Immature natural killer cell (primary cell): ENCODE measurements around the gene RBP5. TPM values are rescaled to one million over a fixed set of nuclear protein-coding genes. Genes with fewer than 3 reads are reported as not detected.

Source experiments
- DNase-seq, 3 donors: peaks; one replicate each; pipeline ENCODE4 v3.0.0; 2022; ENCODE audit warnings: mixed read lengths in 1 of 3
- H3K27ac Mint-ChIP-seq, 6 donors: one replicate each; pipeline ENCODE4 v1.8.0; 2020; ENCODE audit warnings: mixed read lengths in 6 of 6, mild to moderate bottlenecking in 5 of 6, inconsistent platforms in 4 of 6, moderate library complexity in 3 of 6
- H3K27me3 Mint-ChIP-seq, 3 donors: one replicate each; pipeline ENCODE4 v1.8.0; 2020 to 2021; ENCODE audit warnings: low read depth in 3 of 3, mild to moderate bottlenecking in 3 of 3, mixed read lengths in 3 of 3, moderate library complexity in 3 of 3, inconsistent platforms in 1 of 3
- H3K36me3 Mint-ChIP-seq, 3 donors: one replicate each; pipeline ENCODE4 v1.8.0; 2020; ENCODE audit warnings: mixed read lengths in 3 of 3, inconsistent platforms in 2 of 3, mild to moderate bottlenecking in 2 of 3
- H3K4me1 Mint-ChIP-seq, 2 donors: one replicate each; pipeline ENCODE4 v1.8.0; 2020; ENCODE audit warnings: inconsistent platforms in 2 of 2, mild to moderate bottlenecking in 2 of 2, mixed read lengths in 2 of 2, moderate library complexity in 1 of 2
- H3K4me3 Mint-ChIP-seq, 5 donors: one replicate each; pipeline ENCODE4 v1.8.0; 2020; ENCODE audit warnings: mild to moderate bottlenecking in 5 of 5, mixed read lengths in 5 of 5, inconsistent platforms in 3 of 5, moderate library complexity in 3 of 5
- H3K9me3 Mint-ChIP-seq, 6 donors: one replicate each; pipeline ENCODE4 v1.8.0; 2020; ENCODE audit warnings: mild to moderate bottlenecking in 6 of 6, mixed read lengths in 6 of 6, inconsistent platforms in 4 of 6, moderate library complexity in 3 of 6
- polyA plus RNA-seq, 3 donors: library from polyadenylated mRNA; unstranded; fragments of 300-500 nt; fragmentation: Illumina TruSeq; gene quantifications; one replicate each; pipeline ENCODE4 v1.2.3, GENCODE V29; 2021

The RBP5 gene
- polyA plus RNA-seq, 3 donors from 2014 or later, result not detected

- no peak for DNase-seq
- peaks cover 7 to 17% of the 10 kb centered on the region in 2 donors for H3K4me1 Mint-ChIP-seq
- no peak overlapping the region for H3K4me3 Mint-ChIP-seq
- H3K9me3 Mint-ChIP-seq, result no peaks in the 10 kb centered on the region
- no peaks in the 10 kb centered on the region for H3K27me3 Mint-ChIP-seq
- H3K36me3 Mint-ChIP-seq, result peaks cover 6 to 20% (median 11%) of the 10 kb centered on the region in 3 donors
- H3K27ac Mint-ChIP-seq, result no peak overlapping the region
These were observed 28.4 kb downstream of the RBP5 start for GRCh38 chr12:7100239-7100638.

- DNase-seq, result no peak
- Mint-ChIP-seq H3K27ac (peak overlapping the region in 1 of 6 donors; percentile 8), H3K4me1 (peaks cover 7 to 17% of the 10 kb centered on the region in 2 donors), H3K36me3 (peaks cover 6 to 20% (median 11%) of the 10 kb centered on the region in 3 donors), H3K27me3 (no peaks in the 10 kb centered on the region), H3K9me3 (no peaks in the 10 kb centered on the region), H3K4me3 (no peak overlapping the region)
These were observed 29.2 kb downstream of the RBP5 start for GRCh38 chr12:7099290-7099996.

GRCh38 chr12:7096979-7097378 is 31.7 kb downstream of the RBP5 start:
- Mint-ChIP-seq H3K4me3 (no peak overlapping the region), H3K36me3 (peaks cover 3 to 7% (median 6%) of the 10 kb centered on the region in 3 donors), H3K27ac (no peak overlapping the region), H3K27me3 (no peaks in the 10 kb centered on the region), H3K4me1 (peaks cover 7 to 8% of the 10 kb centered on the region in 2 donors), H3K9me3 (no peaks in the 10 kb centered on the region)
- DNase-seq, result no peak

GRCh38 chr12:7096006-7096932 is 32.4 kb downstream of the RBP5 start:
- H3K9me3 Mint-ChIP-seq, result no peaks in the 10 kb centered on the region
- peaks cover 8 to 9% of the 10 kb centered on the region in 2 donors for H3K4me1 Mint-ChIP-seq
- peaks cover 3 to 6% (median 6%) of the 10 kb centered on the region in 3 donors for H3K36me3 Mint-ChIP-seq
- no peak overlapping the region for H3K27ac Mint-ChIP-seq
- no peak for DNase-seq
- H3K4me3 Mint-ChIP-seq, result no peak overlapping the region
- no peaks in the 10 kb centered on the region for H3K27me3 Mint-ChIP-seq

GRCh38 chr12:7093892-7094291 is 34.8 kb downstream of the RBP5 start:
- peaks cover 0 to 2% (median 0%) of the 10 kb centered on the region in 3 donors for H3K27me3 Mint-ChIP-seq
- peaks cover 8 to 10% of the 10 kb centered on the region in 2 donors for H3K4me1 Mint-ChIP-seq
- no peak overlapping the region for H3K4me3 Mint-ChIP-seq
- no peak for DNase-seq
- peaks cover 3 to 6% (median 6%) of the 10 kb centered on the region in 3 donors for H3K36me3 Mint-ChIP-seq
- peaks cover 0 to 1% (median 0%) of the 10 kb centered on the region in 6 donors for H3K9me3 Mint-ChIP-seq
- peak overlapping the region in 1 of 6 donors; percentile 53 for H3K27ac Mint-ChIP-seq

- H3K4me3 Mint-ChIP-seq, result no peak overlapping the region
- H3K4me1 Mint-ChIP-seq, result peaks cover 8 to 10% of the 10 kb centered on the region in 2 donors
- peaks cover 0 to 2% (median 0%) of the 10 kb centered on the region in 3 donors for H3K27me3 Mint-ChIP-seq
- DNase-seq, result no peak
- H3K36me3 Mint-ChIP-seq, result peaks cover 3 to 4% (median 4%) of the 10 kb centered on the region in 3 donors
- peaks cover 0 to 1% (median 0%) of the 10 kb centered on the region in 6 donors for H3K9me3 Mint-ChIP-seq
- peak overlapping the region in 1 of 6 donors; percentile 53 for H3K27ac Mint-ChIP-seq
These were observed 35.2 kb downstream of the RBP5 start for GRCh38 chr12:7093486-7093885.

- Mint-ChIP-seq H3K36me3 (no peaks in the 10 kb centered on the region), H3K4me3 (peak overlapping the region in 3 of 5 donors; percentile 44 to 89 (median 52)), H3K27ac (peak overlapping the region in 1 of 6 donors; percentile 46), H3K27me3 (peaks cover 0 to 2% (median 0%) of the 10 kb centered on the region in 3 donors), H3K4me1 (peaks cover 8 to 10% of the 10 kb centered on the region in 2 donors), H3K9me3 (peaks cover 0 to 1% (median 0%) of the 10 kb centered on the region in 6 donors)
- no peak for DNase-seq
These were observed 35.7 kb downstream of the RBP5 start for GRCh38 chr12:7092986-7093460.

GRCh38 chr12:7092229-7092985 is 36.3 kb downstream of the RBP5 start, which contains the start of gene C1R:
C1R (minus strand) TSS chr12:7092445; CDS start chr12:7092388, 57 bp downstream.
- peak within 1 kb of the TSS; percentile 84 to 93 (median 89) for H3K4me3 Mint-ChIP-seq
- H3K27ac Mint-ChIP-seq, result peak within 1 kb of the TSS in 4 of 6 donors; percentile 70 to 88 (median 84)
- H3K27me3 Mint-ChIP-seq, result peaks cover 0 to 2% (median 0%) of the 10 kb centered on the region in 3 donors
- H3K4me1 Mint-ChIP-seq, result peaks cover 8 to 10% of the 10 kb centered on the region in 2 donors
- DNase-seq, result peak; percentile 54 to 64 (median 60)
- peaks cover 0 to 1% (median 0%) of the 10 kb centered on the region in 6 donors for H3K9me3 Mint-ChIP-seq
- no peaks in the 10 kb centered on the region for H3K36me3 Mint-ChIP-seq

GRCh38 chr12:7091660-7092228 is 36.9 kb downstream of the RBP5 start:
- Mint-ChIP-seq H3K27me3 (peaks cover 0 to 2% (median 0%) of the 10 kb centered on the region in 3 donors), H3K36me3 (no peaks in the 10 kb centered on the region), H3K9me3 (peaks cover 0 to 1% (median 0%) of the 10 kb centered on the region in 6 donors), H3K27ac (peak overlapping the region in 4 of 6 donors; percentile 70 to 88 (median 84)), H3K4me1 (peaks cover 8 to 10% of the 10 kb centered on the region in 2 donors), H3K4me3 (peak overlapping the region; percentile 84 to 93 (median 89))
- no peak for DNase-seq

- Mint-ChIP-seq H3K4me1 (peaks cover 8 to 10% of the 10 kb centered on the region in 2 donors), H3K27ac (no peak overlapping the region), H3K9me3 (peaks cover 0 to 1% (median 0%) of the 10 kb centered on the region in 6 donors), H3K4me3 (peak overlapping the region in 2 of 5 donors; percentile 36 to 50), H3K36me3 (no peaks in the 10 kb centered on the region), H3K27me3 (peaks cover 0 to 2% (median 0%) of the 10 kb centered on the region in 3 donors)
- DNase-seq, result no peak
These were observed 37.5 kb downstream of the RBP5 start for GRCh38 chr12:7091171-7091570.

- Mint-ChIP-seq H3K4me1 (peaks cover 8 to 10% of the 10 kb centered on the region in 2 donors), H3K36me3 (no peaks in the 10 kb centered on the region), H3K4me3 (no peak overlapping the region), H3K27ac (no peak overlapping the region), H3K27me3 (peaks cover 0 to 2% (median 0%) of the 10 kb centered on the region in 3 donors), H3K9me3 (peaks cover 0 to 1% (median 0%) of the 10 kb centered on the region in 6 donors)
- DNase-seq, result no peak
These were observed 38.3 kb downstream of the RBP5 start for GRCh38 chr12:7090222-7090998.
